Activated T-cell treated with anti-CD3 and anti-CD28 coated beads, Interleukin-2, amount 50 U/mL, for 48 hours (primary cell): ENCODE measurements around the gene NEDD4L.
A peak's percentile ranks its signal among the peaks of the same experiment; 100 is the strongest.

Experiments used
- DNase-seq, 2 experiments: peaks; one replicate each; pipeline ENCODE4 v3.0.0-alpha.2; 2020

The NEDD4L gene

GRCh38 chr18:58386780-58387179 is 342.8 kb downstream of the NEDD4L start:
- DNase-seq, result no peak

- no peak for DNase-seq
Observed at GRCh38 chr18:58387716-58388115, 343.7 kb downstream of the NEDD4L start.

DNA sequence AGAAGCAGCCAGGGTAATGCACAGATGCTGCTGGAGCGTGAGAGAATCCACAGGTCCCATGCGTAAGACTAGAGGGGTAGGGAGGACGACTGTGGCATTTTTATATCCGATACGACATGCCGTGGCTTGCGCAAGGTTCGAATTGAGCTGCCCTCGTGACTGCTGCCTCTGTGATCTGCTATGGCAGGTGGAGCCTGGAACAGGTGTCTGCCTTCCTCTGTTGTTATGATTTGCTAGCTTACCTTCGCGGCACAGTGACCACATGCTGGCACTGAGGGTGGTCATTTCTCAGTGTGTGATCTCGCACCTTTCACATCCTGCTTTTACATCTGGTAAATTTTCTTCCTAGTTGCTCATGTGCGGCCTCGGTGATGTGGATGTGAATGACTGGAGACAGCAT is 344.7 kb downstream of the NEDD4L start:
- DNase-seq, result no peak

DNA sequence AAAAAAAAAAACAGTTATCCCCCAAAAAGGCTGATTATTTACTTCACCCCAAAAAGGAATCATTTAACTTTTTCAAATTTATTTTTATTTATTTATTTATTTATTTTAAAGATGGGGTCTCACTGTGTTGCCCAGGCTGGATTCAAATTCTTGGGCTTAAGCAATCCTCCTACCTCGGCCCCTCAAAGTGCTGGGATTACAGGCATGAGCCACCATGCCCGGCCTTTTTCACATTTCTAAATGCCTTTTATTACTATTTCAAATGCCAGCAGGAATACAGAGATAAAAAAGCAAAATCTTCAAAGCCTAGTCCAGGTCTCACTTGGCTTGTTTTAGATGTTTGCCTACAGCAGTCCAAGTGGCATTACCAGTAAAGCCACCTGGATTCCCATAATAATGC is 345.7 kb downstream of the NEDD4L start:
- no peak for DNase-seq

- DNase-seq, result no peak
Observed at GRCh38 chr18:58390399-58390798, 346.4 kb downstream of the NEDD4L start.

DNA sequence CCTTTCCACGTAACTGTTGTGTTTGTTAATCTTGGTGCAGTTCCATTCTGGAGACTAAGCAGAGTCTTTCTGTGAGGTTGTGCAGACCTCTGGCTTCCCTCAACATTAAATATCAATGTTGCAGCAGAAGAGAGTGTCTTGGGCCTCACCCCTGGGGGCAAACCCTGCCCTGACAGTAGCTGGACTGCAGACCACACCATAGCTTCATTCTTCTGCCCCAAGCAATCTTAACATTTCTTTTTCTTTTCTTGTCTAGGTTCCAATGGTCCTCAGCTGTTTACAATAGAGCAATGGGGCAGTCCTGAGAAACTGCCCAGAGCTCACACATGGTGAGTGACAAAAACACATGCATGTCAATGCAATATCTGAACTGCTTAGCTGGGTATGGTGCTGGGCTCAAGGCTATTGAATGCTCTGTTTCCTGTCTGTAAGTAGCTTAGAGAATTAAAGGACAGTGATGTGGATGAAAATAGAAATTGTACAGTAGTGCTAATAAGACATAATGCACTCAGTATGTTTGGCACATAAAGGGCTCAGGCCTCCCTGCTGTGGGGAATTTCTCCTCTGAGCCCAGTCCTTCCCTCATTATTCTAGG is 347.3 kb downstream of the NEDD4L start:
- DNase-seq, result no peak

DNA sequence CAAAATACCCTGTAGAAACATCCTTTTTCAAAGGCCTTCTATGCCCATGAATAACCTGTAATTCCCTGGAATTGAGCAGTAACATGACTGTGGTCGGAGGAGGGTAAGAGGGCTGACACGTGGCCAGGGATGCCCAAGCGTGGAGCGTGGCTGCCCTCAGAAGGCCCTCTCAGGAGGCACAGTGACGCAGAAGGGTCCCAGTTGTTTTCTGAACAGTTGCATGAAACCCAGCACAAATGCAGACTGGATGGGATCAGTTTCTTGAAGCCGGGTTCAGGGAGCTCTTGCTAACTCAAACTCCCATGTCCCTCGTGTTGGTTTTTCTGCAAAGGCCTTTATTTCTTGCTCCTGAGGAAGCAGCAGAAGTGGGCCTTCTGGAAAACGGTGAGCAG is 347.9 kb downstream of the NEDD4L start:
- DNase-seq, result no peak

- no peak for DNase-seq
Observed at GRCh38 chr18:58392324-58393000, 348.4 kb downstream of the NEDD4L start.

- DNase-seq, result no peak
Observed at GRCh38 chr18:58393295-58393694, 349.3 kb downstream of the NEDD4L start.

GRCh38 chr18:58394046-58394445 is 350.0 kb downstream of the NEDD4L start:
- DNase-seq, result no peak

GRCh38 chr18:58394602-58395425 is 350.8 kb downstream of the NEDD4L start:
- DNase-seq, result no peak

DNA sequence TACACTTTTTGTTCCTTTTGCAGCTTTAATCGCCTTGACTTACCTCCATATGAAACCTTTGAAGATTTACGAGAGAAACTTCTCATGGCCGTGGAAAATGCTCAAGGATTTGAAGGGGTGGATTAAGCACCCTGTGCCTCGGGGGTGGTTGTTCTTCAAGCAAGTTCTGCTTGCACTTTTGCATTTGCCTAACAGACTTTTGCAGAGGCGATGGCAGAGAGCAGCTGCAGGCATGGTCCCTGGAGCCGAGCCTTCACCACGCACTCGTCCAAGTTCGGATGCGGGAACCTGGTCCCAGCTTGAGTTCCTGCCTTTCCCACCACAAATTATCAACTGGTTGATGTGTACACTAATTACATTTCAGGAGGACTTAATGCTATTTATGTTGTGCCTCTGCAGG is 352.1 kb downstream of the NEDD4L start:
- no peak for DNase-seq

DNA sequence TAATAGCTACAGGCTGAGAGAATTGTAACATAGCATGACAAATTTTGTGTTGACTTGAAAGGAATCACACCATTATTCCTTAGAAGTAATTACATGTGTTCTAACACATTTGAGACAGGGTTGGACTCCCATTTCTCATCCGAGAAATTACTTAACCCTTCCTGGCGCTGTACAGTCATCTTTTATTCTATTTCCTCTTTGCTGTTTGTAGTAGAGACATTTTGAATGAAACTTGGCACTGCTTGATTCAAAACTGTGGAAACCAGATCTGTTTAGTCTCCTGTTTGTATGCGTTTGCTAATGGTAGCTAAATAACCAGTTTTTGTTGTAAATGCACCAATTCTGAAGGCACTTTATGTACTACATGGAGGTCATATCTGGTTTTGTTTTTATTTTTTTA is 352.9 kb downstream of the NEDD4L start:
- no peak for DNase-seq

- DNase-seq, result no peak
Observed at GRCh38 chr18:58397385-58398132, 353.5 kb downstream of the NEDD4L start.

GRCh38 chr18:58398648-58399398 is 354.8 kb downstream of the NEDD4L start:
- no peak for DNase-seq

DNA sequence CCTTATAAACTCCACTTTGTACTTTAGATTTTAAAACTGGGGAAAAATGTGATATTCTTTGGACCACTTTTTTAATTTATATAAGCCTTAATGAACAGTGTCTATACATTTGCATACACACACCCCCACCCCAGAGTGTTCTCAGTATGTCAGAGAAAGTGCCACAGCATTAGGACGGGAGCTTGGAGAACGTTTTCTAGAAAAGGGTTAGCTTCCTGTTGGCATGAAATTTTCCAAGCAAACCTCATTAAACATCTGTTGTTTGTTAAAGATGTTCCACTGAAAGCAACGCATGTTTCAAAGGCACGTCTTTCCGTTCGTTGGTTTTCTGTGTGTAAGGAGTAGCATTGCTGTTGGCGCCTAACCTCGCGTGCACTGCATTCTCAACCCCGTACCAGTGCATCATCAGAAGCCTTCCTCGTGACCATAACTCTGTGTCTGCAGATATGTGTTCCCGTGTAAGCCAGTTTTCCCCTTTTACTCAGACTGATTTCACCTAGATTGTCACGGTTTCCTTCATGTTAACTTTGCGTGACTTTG is 356.4 kb downstream of the NEDD4L start:
- DNase-seq, result peak in 1 of 2 experiments; percentile 42

DNA sequence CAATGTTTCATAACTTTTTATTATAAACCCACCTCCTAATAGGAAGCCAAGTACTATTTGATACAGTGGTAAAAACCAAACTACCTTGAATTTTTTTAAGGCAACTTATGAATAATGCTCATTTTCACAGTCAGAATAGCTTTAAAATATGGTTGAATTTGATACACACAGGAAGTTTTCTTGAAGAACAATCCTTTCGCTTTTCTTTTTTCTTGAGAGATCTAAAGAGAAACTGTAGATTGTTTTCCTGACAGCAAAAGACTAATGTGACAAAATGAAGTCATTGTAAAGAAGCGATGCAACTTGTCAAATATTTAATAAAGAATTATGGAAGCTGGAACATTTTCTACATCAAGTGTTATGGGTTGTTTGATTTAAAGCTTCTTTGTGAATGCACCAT is 357.2 kb downstream of the NEDD4L start:
- no peak for DNase-seq

GRCh38 chr18:58402247-58402646 is 358.2 kb downstream of the NEDD4L start:
- DNase-seq, result no peak

DNA sequence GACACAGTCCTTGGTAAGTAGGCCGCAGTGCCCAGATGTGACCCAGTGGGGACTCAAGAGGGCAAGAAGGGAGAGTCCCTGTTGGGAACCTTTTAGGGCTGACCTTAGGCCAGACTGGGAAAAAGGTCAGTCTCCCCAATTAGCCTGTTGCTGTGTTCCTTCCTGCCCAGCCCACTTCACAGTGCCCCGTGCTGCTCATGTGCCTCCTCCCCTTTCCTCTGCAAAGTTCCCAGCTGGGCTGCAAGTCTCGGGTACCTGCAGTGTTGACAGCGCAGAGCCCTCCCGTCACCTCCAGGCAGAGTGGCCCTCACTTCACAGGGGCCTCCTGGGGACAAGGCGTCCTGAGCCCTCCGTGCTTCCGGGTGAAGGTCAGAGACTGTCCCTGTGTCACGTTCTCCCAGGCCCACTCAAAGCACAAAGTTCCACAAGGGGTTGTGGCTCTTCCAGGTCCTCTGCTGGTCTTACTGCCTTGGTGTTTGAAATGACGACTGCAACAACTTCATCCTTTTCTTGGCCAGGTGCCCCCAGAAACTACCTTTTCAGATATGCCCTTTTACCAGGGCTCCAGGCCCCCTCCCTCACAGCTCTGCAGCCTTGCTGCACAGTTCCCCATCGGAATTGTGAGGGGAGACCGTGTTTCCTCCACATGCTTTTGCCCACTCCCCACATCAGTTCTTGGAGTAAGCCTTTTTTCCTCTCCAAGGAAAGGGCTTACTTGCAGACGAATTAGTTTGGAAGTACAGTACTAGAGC is 359.1 kb downstream of the NEDD4L start:
- DNase-seq, result no peak

- no peak for DNase-seq
Observed at GRCh38 chr18:58403799-58404455, 359.9 kb downstream of the NEDD4L start.
